A673 (cell line): ENCODE measurements around the gene METTL25B.

Experiments used
- EZH2 ChIP-seq: fragments of 200-600 bp; sonication (generic); IDR thresholded peaks from 2 replicates; pipeline ENCODE4 v1.6.1; 2017; ENCODE audit warnings: borderline replicate concordance, low read depth, mild to moderate bottlenecking, mixed read lengths, antibody characterized with exemption, low read length; ENCODE audit not compliant: poor library complexity, severe bottlenecking
- TF ChIP-seq, protein P1 (sequence below): fragments of 300-800, 200-600 bp; sonication (generic); conservative IDR thresholded peaks from 2 replicates; pipeline ENCODE4 v1.5.1; 2017; ENCODE audit warnings: low read depth, mild to moderate bottlenecking, antibody characterized with exemption, low read length, moderate library complexity, mixed read lengths

DNA sequence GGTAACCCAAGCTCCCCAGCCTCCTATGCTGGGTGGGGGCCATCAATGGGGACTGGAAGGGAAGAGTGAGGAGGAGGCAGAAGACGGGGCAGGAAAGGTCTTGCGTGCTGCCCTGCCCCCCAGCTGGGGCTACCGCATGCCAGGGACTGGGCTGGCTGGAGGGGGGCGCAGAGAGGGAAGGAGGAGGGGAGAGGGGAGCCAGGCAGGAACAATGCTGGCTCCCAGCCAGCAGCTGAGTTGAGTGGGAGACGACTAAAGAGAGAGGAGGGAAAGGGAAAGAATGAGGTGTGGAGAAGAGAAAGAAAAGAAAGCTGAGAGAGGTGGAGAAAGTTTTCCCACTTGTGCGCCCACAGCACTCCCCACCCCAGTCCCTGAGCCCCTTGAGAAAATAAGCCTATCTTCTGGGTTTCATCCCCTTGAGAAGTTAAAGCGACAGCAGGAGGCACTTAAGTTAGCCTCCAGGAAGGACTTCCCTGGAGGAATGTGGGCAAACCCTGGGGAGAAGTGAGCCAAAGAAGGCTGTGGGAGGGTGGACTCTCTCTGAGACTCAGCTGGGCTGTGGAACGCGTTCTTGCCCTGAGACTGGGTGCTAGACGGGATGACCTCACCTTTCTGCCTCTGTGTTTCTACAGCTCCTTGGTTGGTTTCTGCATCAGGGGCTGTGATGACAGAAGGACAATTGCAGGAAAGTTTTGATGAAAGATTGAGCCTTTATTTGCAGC lies 38.2 kb upstream of the METTL25B start:
- TF ChIP-seq, protein P1, sequence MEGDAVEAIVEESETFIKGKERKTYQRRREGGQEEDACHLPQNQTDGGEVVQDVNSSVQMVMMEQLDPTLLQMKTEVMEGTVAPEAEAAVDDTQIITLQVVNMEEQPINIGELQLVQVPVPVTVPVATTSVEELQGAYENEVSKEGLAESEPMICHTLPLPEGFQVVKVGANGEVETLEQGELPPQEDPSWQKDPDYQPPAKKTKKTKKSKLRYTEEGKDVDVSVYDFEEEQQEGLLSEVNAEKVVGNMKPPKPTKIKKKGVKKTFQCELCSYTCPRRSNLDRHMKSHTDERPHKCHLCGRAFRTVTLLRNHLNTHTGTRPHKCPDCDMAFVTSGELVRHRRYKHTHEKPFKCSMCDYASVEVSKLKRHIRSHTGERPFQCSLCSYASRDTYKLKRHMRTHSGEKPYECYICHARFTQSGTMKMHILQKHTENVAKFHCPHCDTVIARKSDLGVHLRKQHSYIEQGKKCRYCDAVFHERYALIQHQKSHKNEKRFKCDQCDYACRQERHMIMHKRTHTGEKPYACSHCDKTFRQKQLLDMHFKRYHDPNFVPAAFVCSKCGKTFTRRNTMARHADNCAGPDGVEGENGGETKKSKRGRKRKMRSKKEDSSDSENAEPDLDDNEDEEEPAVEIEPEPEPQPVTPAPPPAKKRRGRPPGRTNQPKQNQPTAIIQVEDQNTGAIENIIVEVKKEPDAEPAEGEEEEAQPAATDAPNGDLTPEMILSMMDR: no peak
- TF ChIP-seq EZH2: no peak
